GM12864 (cell line): ENCODE results near the gene MAVS.

ENCODE experiments used
- DNase-seq: peaks from one replicate; pipeline ENCODE4 v3.0.0-alpha.2; 2011; ENCODE audit warnings: low read depth
- H3K4me3 ChIP-seq: 2 replicates; pipeline ENCODE4 v1.5.1; 2011; ENCODE audit warnings: mild to moderate bottlenecking, low read depth, low read length, control low read depth
- CTCF ChIP-seq: IDR thresholded peaks from 2 replicates; pipeline ENCODE4 v1.5.1; 2011; ENCODE audit warnings: low read depth, mild to moderate bottlenecking, moderate library complexity, low read length, control low read depth, inconsistent platforms; ENCODE audit errors: missing control alignments

MAVS gene

GRCh38 chr20:3857405-3857804 is 10.8 kb downstream of the MAVS start:
- TF ChIP-seq CTCF: no peak
- H3K4me3 ChIP-seq: no peak overlapping the region
- DNase-seq: no peak

GRCh38 chr20:3858689-3859088 is 12.1 kb downstream of the MAVS start:
- no peak overlapping the region for H3K4me3 ChIP-seq
- no peak for DNase-seq
- TF ChIP-seq CTCF: no peak

GRCh38 chr20:3861191-3861590 is 14.6 kb downstream of the MAVS start:
- no peak for DNase-seq
- TF ChIP-seq CTCF: no peak
- no peak overlapping the region for H3K4me3 ChIP-seq

- TF ChIP-seq CTCF: no peak
- DNase-seq: no peak
Measured at GRCh38 chr20:3862333-3862732, 15.7 kb downstream of the MAVS start.

GRCh38 chr20:3863317-3863716 is 16.7 kb downstream of the MAVS start:
- no peak for DNase-seq
- TF ChIP-seq CTCF: no peak
- no peak overlapping the region for H3K4me3 ChIP-seq

More at GRCh38 chr20:3862333-3862732, 15.7 kb downstream of the MAVS start:
- H3K4me3 ChIP-seq: no peak overlapping the region

GRCh38 chr20:3864518-3864917 is 17.9 kb downstream of the MAVS start:
- no peak overlapping the region for H3K4me3 ChIP-seq
- TF ChIP-seq CTCF: no peak
- DNase-seq: no peak

GRCh38 chr20:3865152-3865886 is 18.7 kb downstream of the MAVS start:
- no peak for TF ChIP-seq CTCF
- no peak overlapping the region for H3K4me3 ChIP-seq
- no peak for DNase-seq
